Tibial nerve (tissue), 4 donors: Measurements from ENCODE around the gene LYPD6B. TPM values are rescaled to one million over a fixed set of nuclear protein-coding genes. Genes with fewer than 3 reads are reported as not detected.

ENCODE experiments used
- DNase-seq, 2 donors: peaks; one replicate each; pipeline ENCODE4 v3.0.0-alpha.2; 2019; ENCODE audit warnings: low spot score in 2 of 2
- H3K27ac ChIP-seq, 4 donors: fragments of 200-600 bp; sonication (generic) in 3 of 4; one replicate each; pipeline ENCODE4 v1.5.1; 2017 to 2019; ENCODE audit warnings: mild to moderate bottlenecking in 1 of 4
- H3K27me3 ChIP-seq, 2 donors: fragments of 200-600 bp; sonication (generic) in 1 of 2; one replicate each; pipeline versions ENCODE4 v1.5.1 to v1.6.0; 2017 to 2019
- H3K36me3 ChIP-seq, 3 donors: fragments of 200-600 bp; sonication (generic); one replicate each; pipeline ENCODE4 v1.5.1; 2018 to 2019
- H3K4me1 ChIP-seq, 4 donors: fragments of 200-600 bp; sonication (generic) in 3 of 4; one replicate each; pipeline ENCODE4 v1.5.1; 2017 to 2019
- H3K4me3 ChIP-seq, 4 donors: fragments of 200-600 bp; sonication (generic) in 3 of 4; one replicate each; pipeline ENCODE4 v1.5.1; 2017 to 2019; ENCODE audit warnings: mild to moderate bottlenecking in 1 of 4, moderate library complexity in 1 of 4
- H3K9me3 ChIP-seq, 4 donors: fragments of 200-600 bp; sonication (generic) in 3 of 4; one replicate each; pipeline ENCODE4 v1.5.1; 2017 to 2019
- CTCF ChIP-seq, 5 experiments: fragments of 200-600 bp in 3 of 5; fragments of 450-650 bp in 2 of 5; sonication (generic) in 3 of 5; IDR thresholded peaks; one replicate each; pipeline ENCODE4 v1.5.1; 2016 to 2019; ENCODE audit warnings: antibody characterized with exemption in 5 of 5, mild to moderate bottlenecking in 3 of 5, moderate library complexity in 2 of 5
- EP300 ChIP-seq, 2 donors: sonication (generic); formaldehyde crosslinking; IDR thresholded peaks; one replicate each; pipeline ENCODE4 v1.6.1; 2017; ENCODE audit warnings: antibody characterized with exemption in 2 of 2, mild to moderate bottlenecking in 1 of 2
- POLR2A ChIP-seq, 2 donors: fragments of 450-650 bp; IDR thresholded peaks; one replicate each; pipeline ENCODE4 v1.6.1; 2017; ENCODE audit warnings: antibody characterized with exemption in 2 of 2, mild to moderate bottlenecking in 2 of 2, moderate library complexity in 2 of 2
- WGBS, 2 donors: methylation state at CpG; one replicate each; pipeline ENCODE4 v1.1.5; 2018; 5-methylcytosine and 5-hydroxymethylcytosine counted together
- total RNA-seq, 4 donors: library from RNA; depleted of rRNA; stranded (reverse); fragments of >200 nt; gene quantifications; one replicate each; pipeline ENCODE4 v1.1.0, GENCODE V29; 2016

The LYPD6B gene
- total RNA-seq: not detected

- H3K36me3 ChIP-seq: no peaks in the 10 kb centered on the region
- peaks cover 0 to 2% (median 0%) of the 10 kb centered on the region in 4 donors for H3K9me3 ChIP-seq
- peaks cover 0 to 11% (median 3%) of the 10 kb centered on the region in 4 donors for H3K4me1 ChIP-seq
- H3K27me3 ChIP-seq: peaks cover 0 to 43% of the 10 kb centered on the region in 2 donors
- H3K4me3 ChIP-seq: peak within 1 kb of the TSS in 1 of 4 donors; percentile 42
- H3K27ac ChIP-seq: no peak within 1 kb of the TSS
- WGBS, 2 donors: 2% methylated on average over 28 to 36 of the region's 85 CpGs
- TF ChIP-seq CTCF (IDR thresholded peaks at IDR 0.05) (no peak), POLR2A (IDR thresholded peaks at IDR 0.05) (no peak), EP300 (IDR thresholded peaks at IDR 0.05) (no peak)
- DNase-seq: no peak
Measured at GRCh38 chr2:149038442-149039212, at the start of gene LYPD6B. Gene LYPD6B (plus strand): TSS chr2:149038699. CDS start chr2:149130949, 92,250 bp downstream.

- Histone ChIP-seq H3K4me3 (no peak overlapping the region), H3K4me1 (no peaks in the 10 kb centered on the region), H3K27me3 (no peaks in the 10 kb centered on the region), H3K27ac (no peak overlapping the region), H3K36me3 (no peaks in the 10 kb centered on the region), H3K9me3 (no peaks in the 10 kb centered on the region)
- WGBS, 2 donors: 33 to 36% methylated on average over 6 of the region's 6 CpGs
- TF ChIP-seq POLR2A (IDR thresholded peaks at IDR 0.05) (no peak), EP300 (IDR thresholded peaks at IDR 0.05) (no peak), CTCF (IDR thresholded peaks at IDR 0.05) (peak; percentile 49 to 82 (median 65))
- peak; percentile 30 to 86 for DNase-seq
Measured at GRCh38 chr2:148989882-148990493, 48.5 kb upstream of the LYPD6B start.

- Histone ChIP-seq H3K27me3 (no peaks in the 10 kb centered on the region), H3K9me3 (no peaks in the 10 kb centered on the region), H3K4me1 (no peaks in the 10 kb centered on the region), H3K27ac (no peak overlapping the region), H3K4me3 (no peak overlapping the region), H3K36me3 (no peaks in the 10 kb centered on the region)
- 56% methylated on average over 6 of the region's 6 CpGs for WGBS, 2 donors
- no peak for DNase-seq
- TF ChIP-seq EP300 (IDR thresholded peaks at IDR 0.05) (no peak), POLR2A (IDR thresholded peaks at IDR 0.05) (no peak), CTCF (IDR thresholded peaks at IDR 0.05) (no peak)
Measured at GRCh38 chr2:148990968-148991367, 47.5 kb upstream of the LYPD6B start.

- Histone ChIP-seq H3K27me3 (no peaks in the 10 kb centered on the region), H3K4me1 (no peaks in the 10 kb centered on the region), H3K27ac (no peak overlapping the region), H3K9me3 (no peaks in the 10 kb centered on the region), H3K4me3 (no peak overlapping the region), H3K36me3 (no peaks in the 10 kb centered on the region)
- TF ChIP-seq EP300 (IDR thresholded peaks at IDR 0.05) (no peak), POLR2A (IDR thresholded peaks at IDR 0.05) (no peak), CTCF (IDR thresholded peaks at IDR 0.05) (no peak)
- no peak for DNase-seq
Measured at GRCh38 chr2:148992448-148992847, 46.1 kb upstream of the LYPD6B start.

- no peak overlapping the region for H3K27ac ChIP-seq
- H3K9me3 ChIP-seq: no peaks in the 10 kb centered on the region
- H3K4me3 ChIP-seq: no peak overlapping the region
- TF ChIP-seq EP300 (IDR thresholded peaks at IDR 0.05) (no peak), CTCF (IDR thresholded peaks at IDR 0.05) (no peak), POLR2A (IDR thresholded peaks at IDR 0.05) (no peak)
- 70 to 73% methylated on average over 3 of the region's 3 CpGs for WGBS, 2 donors
- H3K27me3 ChIP-seq: no peaks in the 10 kb centered on the region
- no peaks in the 10 kb centered on the region for H3K4me1 ChIP-seq
- DNase-seq: no peak
- H3K36me3 ChIP-seq: no peaks in the 10 kb centered on the region
Measured at GRCh38 chr2:148993351-148993750, 45.1 kb upstream of the LYPD6B start.
